Esophagus squamous epithelium (tissue), 5 donors: Measurements from ENCODE around the gene HADHA. TPM values are rescaled to one million over a fixed set of nuclear protein-coding genes. Genes with fewer than 3 reads are reported as not detected.
A peak's percentile ranks its signal among the peaks of the same experiment; 100 is the strongest.

ENCODE experiments used
- DNase-seq: peaks from one replicate; lab custom pipeline; 2025; lab: John Stamatoyannopoulos, UW
- H3K27ac ChIP-seq, 4 donors: fragments of 200-600 bp; sonication (generic); one replicate each; pipeline ENCODE4 v1.5.1; 2016 to 2019; ENCODE audit warnings: mild to moderate bottlenecking in 1 of 4
- H3K27me3 ChIP-seq, 4 donors: fragments of 200-600 bp; sonication (generic); 1 replicate in 3 of 4; 2 replicates in 1 of 4; pipeline versions ENCODE4 v1.5.1 to v1.6.0; 2017 to 2021; ENCODE audit warnings: antibody characterized with exemption in 1 of 4
- H3K36me3 ChIP-seq, 3 donors: fragments of 200-600 bp; sonication (generic); one replicate each; pipeline ENCODE4 v1.5.1; 2016 to 2019
- H3K4me1 ChIP-seq, 3 donors: fragments of 200-600 bp; sonication (generic); one replicate each; pipeline ENCODE4 v1.5.1; 2017 to 2019
- H3K4me3 ChIP-seq, 4 donors: fragments of 200-600 bp; sonication (generic); 1 replicate in 3 of 4; 2 replicates in 1 of 4; pipeline ENCODE4 v1.5.1; 2016 to 2019; ENCODE audit warnings: mild to moderate bottlenecking in 2 of 4, moderate library complexity in 1 of 4
- H3K9me3 ChIP-seq, 3 donors: fragments of 200-600 bp; sonication (generic); one replicate each; pipeline ENCODE4 v1.5.1; 2016 to 2019
- POLR2A ChIP-seq, 4 donors: fragments of 450-650 bp; IDR thresholded peaks; one replicate each; pipeline ENCODE4 v1.6.1; 2017; ENCODE audit warnings: antibody characterized with exemption in 4 of 4, mild to moderate bottlenecking in 4 of 4, moderate library complexity in 3 of 4
- WGBS, 2 donors: methylation state at CpG; one replicate each; pipeline ENCODE4 v1.1.5; 2018; 5-methylcytosine and 5-hydroxymethylcytosine counted together
- intact Hi-C: fragments of 100-400 bp; cut with DNase I; formaldehyde crosslinking; loops from one replicate; pipeline ENCODE4 v1.15.0; 2022
- total RNA-seq, 4 donors: library from RNA; depleted of rRNA; stranded (reverse); fragments of >200 nt; gene quantifications; one replicate each; pipeline ENCODE4 v1.1.0, GENCODE V29; 2016
- TF ChIP-seq, protein P1 (sequence below), 6 experiments: fragments of 450-650 bp in 4 of 6; fragments of 200-600 bp in 2 of 6; sonication (generic) in 2 of 6; IDR thresholded peaks; one replicate each; pipeline ENCODE4 v1.5.1; 2016 to 2019; ENCODE audit warnings: antibody characterized with exemption in 6 of 6, mild to moderate bottlenecking in 4 of 6, moderate library complexity in 4 of 6
- donor health status: DM: yes; HTN: yes; CAD: no.

Gene HADHA
- total RNA-seq, 4 donors from 2014 or later: 84.7 to 161 (median 116) TPM

DNA sequence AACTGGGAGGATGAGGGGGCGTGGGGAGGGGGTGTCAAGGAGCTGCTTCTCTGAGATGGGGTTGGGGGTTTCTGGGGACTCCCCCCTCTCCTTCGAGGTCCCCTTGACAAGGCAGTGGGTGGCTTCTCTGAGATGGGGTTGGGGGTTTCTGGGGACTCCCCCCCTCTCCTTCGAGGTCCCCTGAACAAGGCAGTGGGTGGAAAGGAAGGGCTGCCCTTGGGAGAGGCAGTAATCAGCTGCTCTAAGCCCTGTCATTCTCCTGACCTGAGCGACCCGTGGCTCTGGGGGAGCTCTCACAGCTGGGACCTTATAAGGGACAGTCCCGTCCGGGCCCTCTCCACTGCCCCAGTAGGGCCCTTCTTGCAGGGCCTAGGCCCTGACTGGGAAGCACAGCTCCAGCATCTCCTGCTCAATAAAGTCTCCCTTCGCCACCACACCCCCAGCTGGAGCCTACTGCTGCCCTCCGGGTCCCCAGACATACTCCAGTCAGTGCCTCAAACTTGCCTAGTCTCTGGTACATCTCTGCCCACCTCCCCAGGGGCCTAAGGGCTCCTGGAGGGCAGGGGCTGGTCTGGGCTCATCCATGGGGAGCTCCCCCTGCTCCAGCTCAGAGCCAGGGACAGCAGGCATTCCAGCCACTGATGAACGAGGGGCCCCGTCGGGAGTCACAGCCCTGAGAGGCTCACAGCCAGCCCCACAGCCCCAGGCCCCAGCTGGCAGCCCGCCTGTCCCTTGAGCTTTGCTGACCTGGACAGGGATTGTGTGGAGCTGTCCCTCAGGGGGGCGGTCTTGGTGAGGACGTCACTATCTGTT is 68.8 kb downstream of the HADHA start:
- peaks cover 0 to 40% (median 17%) of the 10 kb centered on the region in 3 donors for H3K4me1 ChIP-seq
- DNase-seq: no peak
- 67 to 84% methylated on average over 3 of the region's 15 CpGs for WGBS, 2 donors
- H3K9me3 ChIP-seq: no peaks in the 10 kb centered on the region
- H3K27me3 ChIP-seq: peaks cover 6 to 50% (median 11%) of the 10 kb centered on the region in 4 donors
- H3K27ac ChIP-seq: no peak overlapping the region
- no peaks in the 10 kb centered on the region for H3K36me3 ChIP-seq
- no peak overlapping the region for H3K4me3 ChIP-seq
- intact Hi-C loops: no loop called here
- TF ChIP-seq, protein P1, sequence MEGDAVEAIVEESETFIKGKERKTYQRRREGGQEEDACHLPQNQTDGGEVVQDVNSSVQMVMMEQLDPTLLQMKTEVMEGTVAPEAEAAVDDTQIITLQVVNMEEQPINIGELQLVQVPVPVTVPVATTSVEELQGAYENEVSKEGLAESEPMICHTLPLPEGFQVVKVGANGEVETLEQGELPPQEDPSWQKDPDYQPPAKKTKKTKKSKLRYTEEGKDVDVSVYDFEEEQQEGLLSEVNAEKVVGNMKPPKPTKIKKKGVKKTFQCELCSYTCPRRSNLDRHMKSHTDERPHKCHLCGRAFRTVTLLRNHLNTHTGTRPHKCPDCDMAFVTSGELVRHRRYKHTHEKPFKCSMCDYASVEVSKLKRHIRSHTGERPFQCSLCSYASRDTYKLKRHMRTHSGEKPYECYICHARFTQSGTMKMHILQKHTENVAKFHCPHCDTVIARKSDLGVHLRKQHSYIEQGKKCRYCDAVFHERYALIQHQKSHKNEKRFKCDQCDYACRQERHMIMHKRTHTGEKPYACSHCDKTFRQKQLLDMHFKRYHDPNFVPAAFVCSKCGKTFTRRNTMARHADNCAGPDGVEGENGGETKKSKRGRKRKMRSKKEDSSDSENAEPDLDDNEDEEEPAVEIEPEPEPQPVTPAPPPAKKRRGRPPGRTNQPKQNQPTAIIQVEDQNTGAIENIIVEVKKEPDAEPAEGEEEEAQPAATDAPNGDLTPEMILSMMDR (IDR thresholded peaks at IDR 0.05): no peak
- no peak for TF ChIP-seq POLR2A (IDR thresholded peaks at IDR 0.05)

DNA sequence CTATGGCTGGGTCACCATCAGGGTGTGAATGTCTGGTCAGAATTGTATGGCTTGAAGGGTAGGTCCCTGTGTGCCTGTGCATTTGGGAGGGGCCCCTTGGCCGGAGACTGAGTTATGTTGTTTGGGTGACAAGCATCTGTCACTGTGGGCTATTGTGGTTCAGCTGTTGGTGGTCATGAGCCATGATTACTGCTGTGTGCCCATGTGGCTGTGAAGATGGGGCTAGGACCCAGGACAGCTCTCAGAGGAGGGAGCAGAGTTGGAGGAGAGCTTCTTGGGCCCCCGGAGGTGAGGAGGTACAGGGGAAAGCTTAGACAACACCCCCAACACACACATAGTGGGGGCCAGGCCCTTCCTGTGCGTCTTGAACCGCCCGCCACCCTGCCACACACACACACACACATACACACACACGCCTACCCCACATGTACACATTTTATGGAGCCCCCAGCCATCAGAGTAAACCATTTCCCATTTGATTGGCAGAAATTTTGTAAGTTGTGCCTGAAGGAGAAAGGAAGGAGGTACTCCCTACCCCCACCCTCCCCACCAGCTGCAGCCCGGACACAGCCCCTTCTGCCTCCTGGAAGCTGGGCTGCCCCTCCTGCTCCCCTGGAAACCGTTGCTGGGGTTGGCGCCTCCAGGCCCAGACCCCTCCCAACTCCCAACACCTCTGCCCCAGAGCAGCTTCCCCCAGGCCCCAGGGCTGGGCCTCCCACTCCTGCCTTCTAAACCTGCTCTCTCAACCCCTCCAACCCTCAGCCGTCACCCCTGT is 69.6 kb downstream of the HADHA start:
- TF ChIP-seq, protein P1 (IDR thresholded peaks at IDR 0.05): no peak
- no peak for TF ChIP-seq POLR2A (IDR thresholded peaks at IDR 0.05)
- intact Hi-C loops: no loop called here
- H3K27ac ChIP-seq: no peak overlapping the region
- WGBS, 2 donors: 78 to 96% methylated on average over 5 to 6 of the region's 10 CpGs
- no peak overlapping the region for H3K4me3 ChIP-seq
- no peaks in the 10 kb centered on the region for H3K9me3 ChIP-seq
- peaks cover 6 to 48% (median 11%) of the 10 kb centered on the region in 4 donors for H3K27me3 ChIP-seq
- no peak for DNase-seq
- peaks cover 0 to 36% (median 17%) of the 10 kb centered on the region in 3 donors for H3K4me1 ChIP-seq
- no peaks in the 10 kb centered on the region for H3K36me3 ChIP-seq

DNA sequence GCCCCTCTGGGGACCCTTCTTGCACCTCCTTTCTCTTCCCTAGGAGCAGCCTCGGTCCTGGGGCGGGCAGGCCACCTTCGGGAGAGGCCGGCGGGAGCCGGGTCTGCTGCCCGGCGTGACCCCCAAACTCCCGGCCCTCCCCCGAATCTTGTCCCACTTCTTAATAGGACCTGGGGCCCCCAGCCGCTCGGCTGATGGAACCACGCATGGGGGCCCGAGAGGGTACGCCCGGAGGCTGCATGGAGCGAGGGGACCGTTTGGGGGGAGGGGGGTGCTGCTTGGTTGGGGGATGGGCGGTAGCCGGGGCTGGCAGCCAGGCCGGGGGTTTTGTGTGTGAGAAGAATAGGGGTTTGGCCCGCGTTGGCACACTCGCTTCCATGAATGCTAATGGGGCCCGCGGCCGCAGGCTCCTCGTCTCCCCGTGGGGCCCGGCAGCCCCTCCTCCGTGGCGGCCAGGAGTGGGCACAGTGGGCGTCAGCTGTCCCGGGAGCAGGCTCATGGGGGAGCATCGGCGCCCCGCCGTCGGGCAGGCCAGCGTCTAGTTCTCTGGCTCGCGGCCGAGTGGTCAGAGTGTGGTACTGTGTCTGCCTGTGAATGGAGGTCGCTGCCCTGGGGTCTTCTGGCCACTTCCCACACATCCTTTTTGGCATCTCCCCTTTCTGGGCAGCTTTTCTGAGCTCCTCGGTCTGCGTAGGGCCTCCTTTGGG is 70.5 kb downstream of the HADHA start:
- 14 to 25% methylated on average over 7 to 10 of the region's 46 CpGs for WGBS, 2 donors
- no peaks in the 10 kb centered on the region for H3K9me3 ChIP-seq
- peaks cover 6 to 48% (median 11%) of the 10 kb centered on the region in 4 donors for H3K27me3 ChIP-seq
- TF ChIP-seq POLR2A (IDR thresholded peaks at IDR 0.05): no peak
- TF ChIP-seq, protein P1 (IDR thresholded peaks at IDR 0.05): no peak
- DNase-seq: no peak
- peak overlapping the region; percentile 34 to 70 (median 44) for H3K4me3 ChIP-seq
- H3K4me1 ChIP-seq: peaks cover 0 to 26% (median 10%) of the 10 kb centered on the region in 3 donors
- intact Hi-C loops: no loop called here
- H3K27ac ChIP-seq: no peak overlapping the region
- H3K36me3 ChIP-seq: no peaks in the 10 kb centered on the region

DNA sequence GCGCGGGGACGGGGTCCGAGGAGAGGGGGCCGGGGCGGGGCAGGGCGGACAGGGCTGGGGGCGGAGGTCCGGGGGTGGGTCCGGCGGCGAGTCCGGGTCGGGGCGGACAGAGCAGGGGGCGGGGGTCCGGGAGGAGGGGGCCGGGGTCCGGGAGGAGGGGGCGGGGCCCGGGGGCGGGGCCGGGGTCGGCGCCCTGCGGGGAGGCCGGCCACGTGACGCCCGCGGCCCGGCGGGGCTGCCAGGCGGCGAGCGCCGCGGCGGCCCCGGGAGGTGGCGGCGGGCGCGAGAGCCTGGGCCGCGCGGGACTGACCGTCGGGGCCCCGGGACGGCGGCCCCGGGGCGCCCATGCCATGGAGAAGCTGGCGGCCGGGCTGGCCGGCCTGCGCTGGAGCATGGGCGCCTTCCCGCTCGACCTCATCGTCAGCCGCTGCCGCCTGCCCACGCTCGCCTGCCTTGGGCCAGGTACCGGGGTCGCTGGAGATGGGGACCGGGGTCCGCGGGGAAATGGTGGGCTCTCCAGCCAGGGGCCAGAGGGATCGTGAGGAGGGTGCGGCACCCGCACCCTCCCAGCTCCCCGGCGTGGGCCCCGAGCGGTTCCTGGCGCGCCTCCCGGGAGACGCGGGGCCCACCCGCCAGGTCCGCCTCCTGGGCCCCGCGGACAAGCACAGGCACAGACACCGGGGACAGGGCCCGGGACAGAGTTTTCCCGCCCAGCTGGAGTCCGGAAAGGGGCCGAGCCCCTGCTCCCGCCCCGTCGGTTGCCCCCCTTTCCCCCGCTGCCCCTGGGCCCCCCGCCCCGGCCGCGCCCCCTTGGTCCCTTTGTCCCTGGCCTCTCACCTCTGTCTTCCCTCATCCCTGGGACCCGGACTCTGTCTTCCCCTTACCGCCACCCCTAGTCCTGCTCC is 71.3 kb downstream of the HADHA start, which contains the start of gene GAREM2:
TSS of gene GAREM2 (plus strand) at position 218 of the 905 bp plus-strand sequence. CDS start at position 351, 133 bp downstream.
- WGBS, 2 donors: 0 to 10% methylated on average over 2 to 15 of the region's 102 CpGs
- Histone ChIP-seq H3K36me3 (no peaks in the 10 kb centered on the region), H3K4me1 (peaks cover 0 to 20% (median 10%) of the 10 kb centered on the region in 3 donors), H3K27me3 (peaks cover 6 to 48% (median 11%) of the 10 kb centered on the region in 4 donors), H3K9me3 (no peaks in the 10 kb centered on the region), H3K27ac (no peak within 1 kb of the TSS), H3K4me3 (peak within 1 kb of the TSS; percentile 34 to 70 (median 44))
- TF ChIP-seq POLR2A (IDR thresholded peaks at IDR 0.05): no peak
- TF ChIP-seq, protein P1 (IDR thresholded peaks at IDR 0.05): no peak
- intact Hi-C loops: no loop called here
- no peak for DNase-seq
